ENCODE data around the gene FAM217A.

Gene FAM217A

DNA sequence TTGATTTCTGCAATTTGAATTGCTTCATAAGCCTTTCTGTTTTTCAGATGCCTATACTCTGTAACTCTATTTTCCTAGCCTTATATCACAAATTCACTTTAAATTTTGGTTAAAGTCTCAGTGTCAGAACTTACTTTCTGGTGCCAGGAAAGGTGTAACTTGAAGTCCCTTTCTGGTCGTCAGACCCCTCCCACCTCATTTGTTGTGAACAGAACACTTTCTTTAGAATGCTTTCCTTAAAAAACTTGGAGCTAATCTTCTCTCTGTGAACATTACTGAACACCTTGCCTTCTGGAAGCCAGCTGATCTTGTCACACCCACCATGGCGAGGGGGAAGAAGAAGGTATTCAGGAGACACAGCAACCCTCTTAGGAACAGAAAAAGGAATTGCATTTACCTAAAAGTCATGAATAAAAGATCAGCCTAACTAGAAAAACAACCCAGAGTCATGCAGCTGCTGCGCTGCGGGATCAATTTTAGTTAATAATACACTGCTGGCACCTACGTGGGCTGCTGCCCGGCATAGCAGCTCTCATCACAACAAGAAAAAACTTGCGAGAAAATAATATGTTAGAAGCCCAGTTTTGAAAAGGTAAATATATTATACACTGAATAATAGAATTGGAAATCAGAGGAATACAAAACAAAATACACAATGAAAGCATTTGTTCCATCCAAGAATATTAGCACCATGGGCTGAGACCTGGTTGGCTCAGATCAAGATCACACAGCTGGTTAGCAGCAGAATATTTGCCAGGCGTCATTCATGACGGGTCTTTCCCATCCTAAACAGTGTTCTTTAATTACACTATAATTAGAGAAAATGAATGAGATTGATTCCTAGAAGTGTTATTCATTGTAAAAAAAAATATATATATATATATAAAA is 5.8 kb upstream of the FAM217A start:
- DNase-seq = no peak

DNA sequence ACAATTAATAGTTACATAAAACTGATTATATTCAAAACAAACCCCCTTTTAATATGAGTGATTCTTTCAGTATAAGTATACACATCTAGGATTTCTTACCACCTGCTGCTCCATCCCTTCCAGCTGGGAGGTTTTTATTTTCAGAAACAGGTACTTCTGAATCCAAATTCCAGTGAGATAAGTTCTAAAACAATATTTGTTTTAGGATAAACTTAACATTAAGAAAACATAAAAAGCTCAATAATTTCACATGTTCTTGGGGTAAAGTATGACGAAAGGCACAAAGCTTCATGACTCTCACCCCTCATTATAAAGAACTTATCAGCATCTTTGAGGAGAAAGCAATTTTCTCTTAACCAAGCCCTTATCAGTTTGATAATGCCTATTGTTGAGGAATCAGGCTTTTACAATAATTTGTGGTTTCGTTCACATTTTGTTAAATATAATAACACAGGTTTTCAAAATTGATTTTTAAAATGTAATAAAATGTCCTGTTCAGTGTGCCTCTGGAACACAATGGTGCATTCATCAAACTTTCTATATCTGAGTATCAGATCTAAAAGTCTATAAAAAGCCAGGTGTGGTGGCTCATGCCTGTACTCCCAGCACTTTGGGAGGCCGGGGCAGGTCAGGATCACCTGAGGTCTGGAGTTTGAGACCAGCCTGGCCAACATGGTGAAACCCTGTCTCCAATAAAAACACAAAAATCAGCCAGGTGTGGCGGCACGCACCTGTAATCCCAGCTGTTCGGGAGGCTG is 4.3 kb downstream of the FAM217A start:
- DNase-seq = no peak

- no peak for DNase-seq
Observed at GRCh38 chr6:4071330-4071729, 7.6 kb downstream of the FAM217A start.

GRCh38 chr6:4069199-4069598 is 9.7 kb downstream of the FAM217A start:
- no peak for DNase-seq

GRCh38 chr6:4067673-4068072 is 11.3 kb downstream of the FAM217A start:
- DNase-seq = no peak

- DNase-seq = no peak
Observed at GRCh38 chr6:4066029-4066755, 12.7 kb downstream of the FAM217A start.

DNA sequence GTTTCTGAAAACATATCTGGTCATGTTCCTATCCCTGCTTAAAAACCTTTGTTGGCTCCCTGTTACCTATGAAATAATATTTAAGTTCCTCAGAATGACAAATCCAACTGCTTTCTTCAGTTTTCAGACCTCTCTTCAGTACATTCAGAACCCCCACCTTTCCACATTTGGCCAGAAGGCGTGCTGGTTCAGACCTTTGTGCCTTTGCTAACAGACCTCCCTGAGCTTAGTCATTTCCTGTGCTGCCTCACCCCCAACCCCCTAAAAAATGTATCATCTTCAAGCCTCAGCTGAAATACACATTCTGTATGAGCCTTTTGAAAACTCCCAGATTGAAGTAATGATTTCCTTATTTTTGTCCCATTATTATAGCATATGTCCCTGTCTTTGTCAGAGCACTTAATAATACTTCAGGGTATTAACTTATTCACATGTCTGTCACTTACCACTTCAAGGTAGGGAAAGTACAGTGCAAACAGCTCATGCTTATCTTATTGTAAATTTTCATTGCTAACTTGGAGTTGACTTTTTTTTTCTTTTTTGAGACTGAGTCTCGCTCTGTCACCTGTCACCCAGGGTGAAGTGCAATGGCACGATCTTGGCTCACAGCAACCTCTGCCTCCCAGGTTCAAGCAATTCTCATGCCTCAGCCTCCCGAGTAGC is 19.7 kb downstream of the FAM217A start:
- peak; percentile 65 for DNase-seq

DNA sequence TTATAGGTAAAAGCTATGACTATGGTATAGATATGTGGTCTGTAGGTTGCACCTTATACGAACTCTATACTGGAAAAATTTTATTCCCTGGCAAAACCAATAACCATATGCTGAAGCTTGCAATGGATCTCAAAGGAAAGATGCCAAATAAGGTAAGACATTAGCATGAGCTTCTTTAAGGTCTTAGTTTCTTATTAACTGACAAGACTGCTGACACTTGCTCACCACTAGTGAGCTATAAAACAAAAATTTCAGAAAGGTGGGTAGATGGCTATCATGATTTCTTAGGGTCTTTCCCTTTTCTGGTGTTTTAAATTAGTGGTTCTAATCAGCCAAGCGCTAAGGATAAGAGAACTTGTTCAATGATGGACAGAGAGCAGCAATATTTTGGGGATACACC is 21.9 kb downstream of the FAM217A start:
- DNase-seq = no peak

DNA sequence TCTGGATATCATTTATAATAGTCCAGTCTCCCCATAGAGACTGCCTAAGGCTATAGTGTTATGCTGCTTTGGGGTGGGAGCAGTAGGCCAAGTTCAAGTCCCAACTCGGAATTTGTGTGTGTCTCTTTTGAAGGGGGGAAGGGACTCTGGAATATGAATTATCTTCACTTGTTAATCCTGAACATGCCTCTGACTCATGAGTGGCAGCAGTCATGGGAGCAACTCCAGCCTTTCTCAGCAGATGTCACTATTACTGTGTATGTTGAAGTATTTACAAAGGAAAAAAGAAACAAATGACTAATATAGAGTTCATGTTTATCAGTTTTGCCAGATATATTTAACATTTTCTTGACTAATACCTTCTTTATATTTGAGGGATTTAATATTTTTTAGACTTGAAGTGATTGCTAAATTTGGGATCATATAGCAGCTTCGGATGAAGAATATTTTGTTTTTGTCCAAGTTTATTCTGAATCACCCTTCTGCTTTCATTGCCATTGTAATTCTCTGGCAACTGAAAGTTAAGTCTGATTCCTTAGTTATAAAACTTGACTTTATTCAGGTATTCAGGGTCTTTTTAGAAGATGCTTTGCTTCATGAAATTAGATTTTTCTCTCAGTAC is 23.4 kb downstream of the FAM217A start:
- no peak for DNase-seq

- no peak for DNase-seq
Observed at GRCh38 chr6:4049246-4049645, 29.7 kb downstream of the FAM217A start.

DNA sequence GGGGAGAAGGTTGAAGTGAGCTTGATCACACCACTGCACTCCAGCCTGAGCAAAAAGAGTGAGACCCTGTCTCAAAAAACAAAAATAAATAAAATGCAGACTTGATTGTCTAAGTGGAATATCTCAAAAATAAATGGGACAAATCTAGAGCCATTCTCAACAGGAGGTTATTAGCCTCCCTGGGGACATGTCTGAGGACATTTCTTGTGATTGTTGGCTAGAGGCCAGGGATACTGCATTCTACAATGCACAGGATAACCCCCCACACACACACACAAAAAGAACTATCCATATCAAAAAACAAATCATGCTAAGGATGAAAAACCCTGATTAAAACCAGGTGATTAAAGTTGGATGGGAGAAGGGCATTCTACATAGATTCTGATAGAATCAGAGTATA is 37.5 kb downstream of the FAM217A start:
- no peak for DNase-seq

GRCh38 chr6:4039348-4039747 is 39.6 kb downstream of the FAM217A start:
- DNase-seq = no peak

DNA sequence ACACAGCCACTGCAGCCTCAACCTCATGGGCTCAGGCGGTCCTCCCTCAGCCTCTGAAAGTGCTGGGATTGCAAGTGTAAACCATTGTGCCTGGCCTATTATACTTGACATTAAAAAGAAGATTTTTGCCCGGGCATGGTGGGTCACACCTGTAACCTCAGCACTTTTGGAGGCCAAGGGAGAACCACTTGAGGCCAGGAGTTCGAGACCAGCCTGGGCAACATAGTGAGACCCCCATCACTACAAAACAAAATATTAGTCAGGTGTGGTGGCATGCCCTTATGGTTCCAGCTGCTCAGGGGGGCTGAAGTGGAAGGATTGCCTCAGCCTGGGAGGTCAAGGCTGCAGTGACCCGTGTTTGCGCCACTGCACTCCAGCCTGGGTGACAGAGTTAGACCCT is 42.4 kb downstream of the FAM217A start:
- no peak for DNase-seq

GRCh38 chr6:4032475-4032874 is 46.5 kb downstream of the FAM217A start:
- no peak for DNase-seq

DNA sequence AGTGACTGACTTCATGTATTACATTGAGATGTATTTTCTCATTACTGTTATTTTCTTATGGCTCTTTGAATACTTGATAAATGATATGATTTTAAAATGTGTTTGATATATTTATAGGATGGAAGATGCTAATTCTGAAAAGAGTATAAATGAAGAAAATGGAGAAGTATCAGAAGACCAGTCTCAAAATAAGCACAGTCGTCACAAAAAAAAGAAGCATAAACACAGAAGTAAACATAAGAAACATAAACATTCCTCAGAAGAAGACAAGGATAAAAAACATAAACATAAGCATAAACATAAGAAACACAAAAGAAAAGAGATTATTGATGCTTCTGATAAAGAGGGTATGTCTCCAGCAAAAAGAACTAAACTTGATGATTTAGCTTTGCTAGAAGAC is 47.5 kb downstream of the FAM217A start:
- no peak for DNase-seq

DNA sequence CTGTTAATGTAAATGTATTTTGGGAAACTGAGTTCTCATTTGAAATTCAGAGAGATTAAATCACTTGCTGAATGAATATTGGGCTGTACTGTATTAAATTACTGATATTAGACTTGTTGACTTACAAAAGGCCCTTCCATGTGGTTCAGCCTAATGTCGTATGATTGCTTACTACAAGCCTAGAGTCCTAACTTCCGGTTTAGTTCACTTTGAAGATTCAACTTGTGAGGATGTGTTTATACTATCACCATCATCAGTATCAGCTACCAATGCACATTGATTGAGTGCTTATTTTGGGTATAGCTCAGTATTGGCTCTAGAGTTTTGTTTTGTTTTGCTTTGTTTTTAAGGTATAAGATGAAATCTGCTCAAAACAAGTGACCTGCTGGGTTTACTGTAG is 48.3 kb downstream of the FAM217A start:
- no peak for DNase-seq

GRCh38 chr6:4029687-4030086 is 49.2 kb downstream of the FAM217A start:
- no peak for DNase-seq

DNA sequence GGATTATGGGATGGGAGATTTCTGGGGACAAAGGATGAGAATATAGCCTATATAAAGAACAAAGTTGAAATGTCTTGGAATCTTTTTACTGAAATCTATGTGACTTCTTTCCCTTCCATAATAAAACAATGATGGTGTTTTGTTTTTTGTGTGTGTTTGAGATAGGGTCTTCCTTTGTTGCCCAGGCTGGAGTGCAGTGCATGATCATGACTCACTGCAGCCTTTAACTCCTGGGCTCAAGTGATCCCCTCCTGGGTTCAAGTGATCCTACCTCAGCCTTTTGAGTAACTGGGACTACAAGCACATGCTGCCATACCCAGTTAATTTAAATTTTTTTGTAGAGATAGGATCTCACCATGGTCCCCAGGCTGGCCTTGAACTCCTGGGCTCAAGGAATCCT is 50.9 kb downstream of the FAM217A start:
- no peak for DNase-seq

GRCh38 chr6:4025681-4026080 is 53.3 kb downstream of the FAM217A start:
- DNase-seq = no peak

DNA sequence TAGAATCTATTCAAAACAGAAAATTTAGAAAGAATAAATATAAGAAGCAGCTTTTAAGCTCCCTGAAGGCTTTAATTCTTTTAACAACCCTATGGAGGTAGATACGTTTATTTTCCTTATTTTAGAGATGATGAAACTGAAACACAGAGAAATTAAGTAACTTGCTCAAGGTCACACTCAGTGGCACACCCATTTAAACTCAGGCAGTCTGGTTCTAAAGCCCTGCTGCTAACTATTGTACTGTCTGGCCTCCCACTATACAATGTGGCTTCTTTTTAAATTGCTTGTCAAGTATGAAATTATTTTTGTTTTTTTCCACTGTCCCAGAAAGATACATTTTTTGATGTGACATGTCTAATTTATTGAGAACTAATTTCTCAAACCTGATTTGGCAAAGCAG is 55.7 kb downstream of the FAM217A start:
- no peak for DNase-seq

GRCh38 chr6:4021854-4022695 is 56.9 kb downstream of the FAM217A start:
- DNase-seq = no peak

Measured in activated CD8-positive, alpha-beta memory T cell treated with anti-CD3 and anti-CD28 coated beads, Interleukin-2, amount 50 U/mL, for 4 hours (primary cell).